Coronary artery (tissue), 2 donors: Measurements from ENCODE around the gene F2R.
"Not testable (repeated sequence)": the region's sequence is repeated elsewhere in the genome, so short reads cannot be mapped to it uniquely, and the experiment has no call there.

Experiments used
- DNase-seq: peaks from one replicate; pipeline ENCODE4 v3.0.0-alpha.2; 2017; ENCODE audit warnings: low spot score
- H3K27ac ChIP-seq, 2 donors: fragments of 200-600 bp; sonication (generic); one replicate each; pipeline ENCODE4 v1.5.1; 2016 to 2019
- H3K4me3 ChIP-seq: fragments of 200-600 bp; sonication (generic); 2 replicates; pipeline ENCODE4 v1.5.1; 2016; ENCODE audit warnings: mild to moderate bottlenecking, moderate library complexity
- CTCF ChIP-seq: fragments of 200-600 bp; sonication (generic); IDR thresholded peaks from one replicate; pipeline ENCODE4 v1.5.1; 2019; ENCODE audit warnings: antibody characterized with exemption

F2R gene

GRCh38 chr5:76765249-76765648 lies 49.3 kb downstream of the F2R start:
- no peak for DNase-seq
- H3K4me3 ChIP-seq, result no peak overlapping the region
- TF ChIP-seq CTCF, result no peak
- H3K27ac ChIP-seq, result no peak overlapping the region

DNA sequence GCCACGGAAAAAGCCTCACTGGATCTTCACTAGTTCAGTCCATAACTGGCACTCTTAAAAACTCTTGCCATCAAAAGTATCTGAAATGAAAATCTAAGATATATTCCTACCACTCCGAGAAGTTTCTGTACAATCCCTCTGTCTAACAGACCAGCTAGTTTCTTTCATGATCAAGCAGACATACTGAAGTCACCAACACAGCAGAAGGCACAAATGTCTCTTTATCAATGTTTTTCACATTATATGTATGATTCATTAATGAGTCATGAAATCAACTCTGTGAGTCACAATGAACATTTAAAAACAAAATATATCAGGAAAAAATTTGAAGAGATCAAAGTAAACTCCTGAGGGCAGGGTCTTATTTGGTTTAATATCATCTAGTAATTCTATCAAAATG lies 50.8 kb downstream of the F2R start:
- no peak overlapping the region for H3K4me3 ChIP-seq
- no peak for TF ChIP-seq CTCF
- no peak for DNase-seq
- no peak overlapping the region for H3K27ac ChIP-seq

DNA sequence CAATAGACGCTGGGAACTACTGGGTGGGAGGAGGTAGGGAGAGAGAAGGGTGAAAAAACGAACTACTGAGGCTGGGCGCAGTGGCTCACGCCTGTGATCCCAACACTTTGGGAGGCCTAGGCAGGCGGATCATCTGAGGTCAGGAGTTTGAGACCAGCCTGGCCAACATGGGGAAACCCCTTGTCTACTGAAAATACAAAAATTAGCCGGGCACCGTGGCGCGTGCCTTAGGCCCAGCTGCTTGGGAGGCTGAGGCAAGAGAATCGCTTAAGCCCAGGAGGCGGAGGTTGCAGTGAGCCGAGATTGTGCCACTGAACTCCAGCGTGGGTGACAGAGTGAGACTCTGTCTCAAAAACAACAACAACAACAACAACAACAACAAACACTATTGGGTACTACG lies 55.1 kb downstream of the F2R start:
- DNase-seq, H3K27ac ChIP-seq, H3K4me3 ChIP-seq: not testable (repeated sequence)

DNA sequence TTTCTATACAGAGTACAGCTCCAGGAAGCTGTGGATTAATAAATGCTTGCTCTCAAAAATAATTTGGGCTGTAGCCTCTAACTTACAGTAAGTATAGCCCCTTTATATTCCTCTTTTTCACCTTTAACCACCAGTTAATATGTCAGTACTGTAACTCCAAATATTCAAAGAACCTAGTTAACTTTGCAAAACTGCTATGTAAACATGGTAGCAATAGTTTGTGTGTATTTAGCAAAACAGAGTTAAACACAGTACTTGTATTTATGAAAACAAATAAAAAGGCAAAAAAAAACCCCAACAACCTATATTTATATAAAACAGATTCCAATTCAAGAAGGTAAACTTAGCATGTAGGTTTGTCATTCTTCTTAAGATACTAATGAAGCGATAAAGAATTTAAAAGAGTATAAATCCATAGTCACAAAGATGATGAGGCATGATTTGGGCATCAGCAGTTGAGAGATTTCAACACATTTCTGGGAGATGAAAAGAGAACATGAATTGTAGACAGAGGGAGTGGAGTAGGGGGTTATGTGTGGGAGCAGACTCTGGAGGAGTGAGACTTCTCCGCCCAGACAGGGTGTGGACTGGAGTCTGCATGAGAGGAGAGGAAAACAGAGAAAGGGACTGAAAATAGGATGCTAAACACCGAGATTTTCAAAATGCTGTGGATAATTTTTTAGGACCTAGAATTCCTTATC lies 55.9 kb downstream of the F2R start:
- TF ChIP-seq CTCF, result no peak
- Histone ChIP-seq H3K4me3 (no peak overlapping the region), H3K27ac (no peak overlapping the region)
- no peak for DNase-seq

GRCh38 chr5:76775921-76776320 lies 60.0 kb downstream of the F2R start:
- H3K27ac ChIP-seq, result no peak overlapping the region
- no peak overlapping the region for H3K4me3 ChIP-seq
- no peak for TF ChIP-seq CTCF
- DNase-seq, result no peak

- no peak for TF ChIP-seq CTCF
- DNase-seq, result no peak
- no peak overlapping the region for H3K27ac ChIP-seq
- no peak overlapping the region for H3K4me3 ChIP-seq
Measured at GRCh38 chr5:76776391-76776790, 60.5 kb downstream of the F2R start.

- DNase-seq, H3K27ac ChIP-seq, H3K4me3 ChIP-seq: not testable (repeated sequence)
Measured at GRCh38 chr5:76780616-76781015, 64.7 kb downstream of the F2R start.

- no peak for DNase-seq
- no peak overlapping the region for H3K4me3 ChIP-seq
- TF ChIP-seq CTCF, result no peak
Measured at GRCh38 chr5:76781775-76782174, 65.8 kb downstream of the F2R start.

More at GRCh38 chr5:76781775-76782174, 65.8 kb downstream of the F2R start:
- no peak overlapping the region for H3K27ac ChIP-seq
